ENCODE data around the gene LTBP1. TPM values are rescaled to one million over a fixed set of nuclear protein-coding genes. Genes with fewer than 3 reads are reported as not detected.

LTBP1 gene
- total and polyA plus RNA-seq, 2 experiments from 2014 or later = 35.6 to 68.9 TPM

DNA sequence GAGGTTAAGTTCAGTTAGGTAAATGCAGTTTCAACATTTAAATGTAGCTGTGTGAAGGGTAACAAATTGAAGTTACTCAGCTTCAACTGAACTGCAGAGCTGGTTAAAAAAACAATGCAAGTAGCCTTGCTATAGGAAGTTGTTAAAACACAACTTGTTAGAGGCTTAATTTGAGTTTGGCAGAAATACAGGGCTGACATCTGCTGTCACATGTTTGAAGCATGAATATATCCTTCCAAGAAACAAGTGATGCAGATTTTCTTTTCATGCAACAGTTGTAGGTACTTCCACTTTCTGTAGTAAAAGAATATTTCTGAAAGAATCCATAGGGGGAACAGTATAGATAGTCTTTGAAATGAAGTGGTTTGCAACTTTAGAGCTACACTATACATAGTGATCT lies 321.0 kb downstream of the LTBP1 start:
- no peaks in the 10 kb centered on the region for H3K9me3 ChIP-seq (ENCODE audit: low read depth)
- H4K20me1 ChIP-seq (ENCODE audit: insufficient read depth, poor library complexity, severe bottlenecking) = no peaks in the 10 kb centered on the region
- no peak overlapping the region for H3K4me3 ChIP-seq
- H3K36me3 ChIP-seq (replicated peaks; ENCODE audit: insufficient read depth, low read depth) = no peaks in the 10 kb centered on the region
- no peak overlapping the region for H2AFZ ChIP-seq
- TF ChIP-seq EZH2phosphoT487 (IDR thresholded peaks at IDR 0.05; ENCODE audit: low read depth, severe bottlenecking, unreplicated experiment) (no peak), EZH2 (IDR thresholded peaks at IDR 0.05; ENCODE audit: borderline replicate concordance) (no peak)
- TF ChIP-seq, protein P1, sequence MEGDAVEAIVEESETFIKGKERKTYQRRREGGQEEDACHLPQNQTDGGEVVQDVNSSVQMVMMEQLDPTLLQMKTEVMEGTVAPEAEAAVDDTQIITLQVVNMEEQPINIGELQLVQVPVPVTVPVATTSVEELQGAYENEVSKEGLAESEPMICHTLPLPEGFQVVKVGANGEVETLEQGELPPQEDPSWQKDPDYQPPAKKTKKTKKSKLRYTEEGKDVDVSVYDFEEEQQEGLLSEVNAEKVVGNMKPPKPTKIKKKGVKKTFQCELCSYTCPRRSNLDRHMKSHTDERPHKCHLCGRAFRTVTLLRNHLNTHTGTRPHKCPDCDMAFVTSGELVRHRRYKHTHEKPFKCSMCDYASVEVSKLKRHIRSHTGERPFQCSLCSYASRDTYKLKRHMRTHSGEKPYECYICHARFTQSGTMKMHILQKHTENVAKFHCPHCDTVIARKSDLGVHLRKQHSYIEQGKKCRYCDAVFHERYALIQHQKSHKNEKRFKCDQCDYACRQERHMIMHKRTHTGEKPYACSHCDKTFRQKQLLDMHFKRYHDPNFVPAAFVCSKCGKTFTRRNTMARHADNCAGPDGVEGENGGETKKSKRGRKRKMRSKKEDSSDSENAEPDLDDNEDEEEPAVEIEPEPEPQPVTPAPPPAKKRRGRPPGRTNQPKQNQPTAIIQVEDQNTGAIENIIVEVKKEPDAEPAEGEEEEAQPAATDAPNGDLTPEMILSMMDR (IDR thresholded peaks at IDR 0.05; ENCODE audit: poor library complexity) = peak; percentile 9
- no peak overlapping the region for H3K27ac ChIP-seq
- no peaks in the 10 kb centered on the region for H3K79me2 ChIP-seq
- H3K4me1 ChIP-seq (ENCODE audit: insufficient read depth) = no peaks in the 10 kb centered on the region
- no peak for DNase-seq (ENCODE audit: low spot score)
- H3K4me2 ChIP-seq = no peak overlapping the region
- no peaks in the 10 kb centered on the region for H3K9me2 ChIP-seq (replicated peaks; ENCODE audit: insufficient read depth)
- no peaks in the 10 kb centered on the region for H3K27me3 ChIP-seq

DNA sequence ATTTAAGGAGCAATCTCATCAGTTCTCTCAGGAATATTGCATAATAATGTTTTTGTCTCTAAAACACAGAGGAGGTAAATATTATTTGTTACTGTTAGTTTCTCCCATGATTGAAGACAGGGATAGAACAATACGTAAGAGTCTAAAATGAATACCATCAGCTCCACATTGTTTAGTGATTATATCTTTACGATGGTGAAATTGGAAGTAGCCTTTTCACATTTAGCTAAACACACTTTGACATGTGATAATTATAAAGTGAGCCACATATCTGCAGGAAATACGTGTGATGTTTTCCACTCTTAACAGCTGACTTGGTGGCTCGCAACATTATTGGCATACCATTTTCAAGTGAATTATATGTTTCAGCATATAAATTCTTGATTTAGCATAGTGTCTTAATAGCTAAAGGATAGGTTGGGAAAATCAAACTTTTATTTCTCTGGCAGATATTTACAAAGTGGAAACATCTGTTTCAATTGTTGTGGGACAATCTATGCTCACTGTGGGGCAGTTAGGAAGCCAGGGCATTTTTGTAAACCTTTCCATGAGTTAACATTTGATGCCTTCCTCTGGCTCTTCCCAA lies 321.6 kb downstream of the LTBP1 start:
- DNase-seq (ENCODE audit: low spot score) = no peak
- Histone ChIP-seq H3K4me3 (no peak overlapping the region), H4K20me1 (ENCODE audit: insufficient read depth, poor library complexity, severe bottlenecking) (no peaks in the 10 kb centered on the region), H3K4me2 (no peak overlapping the region), H3K27ac (no peak overlapping the region), H3K27me3 (no peaks in the 10 kb centered on the region), H3K9me2 (replicated peaks; ENCODE audit: insufficient read depth) (no peaks in the 10 kb centered on the region), H3K9me3 (ENCODE audit: low read depth) (no peaks in the 10 kb centered on the region), H3K4me1 (ENCODE audit: insufficient read depth) (no peaks in the 10 kb centered on the region), H2AFZ (no peak overlapping the region), H3K36me3 (replicated peaks; ENCODE audit: insufficient read depth, low read depth) (no peaks in the 10 kb centered on the region), H3K79me2 (no peaks in the 10 kb centered on the region)
- TF ChIP-seq, protein P1 (IDR thresholded peaks at IDR 0.05; ENCODE audit: poor library complexity) = no peak
- TF ChIP-seq EZH2 (IDR thresholded peaks at IDR 0.05; ENCODE audit: borderline replicate concordance) (no peak), EZH2phosphoT487 (IDR thresholded peaks at IDR 0.05; ENCODE audit: low read depth, severe bottlenecking, unreplicated experiment) (no peak)
- WGBS (ENCODE audit: low lambda C conversion rate, missing lambda C conversion rate) = 53% methylated on average over 4 of the region's 4 CpGs

DNA sequence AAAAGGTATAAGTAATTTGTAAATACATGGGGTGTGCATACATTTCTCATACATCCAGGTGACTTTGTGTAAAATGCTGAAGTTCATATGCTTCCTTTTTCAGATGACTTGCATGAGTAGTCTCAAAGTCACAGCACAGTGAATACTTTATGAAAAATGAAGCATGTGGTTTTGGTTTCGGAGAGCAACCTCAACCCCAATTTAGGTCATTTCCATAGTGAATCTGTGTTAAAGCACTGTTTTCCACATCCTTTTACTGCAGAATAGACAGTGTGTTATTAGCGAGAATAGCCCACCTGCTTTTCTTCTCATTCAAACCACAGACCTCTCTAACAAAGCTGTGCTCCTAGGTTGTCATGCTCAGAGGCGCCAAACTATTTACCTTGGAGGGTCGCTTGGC lies 325.2 kb downstream of the LTBP1 start:
- no peaks in the 10 kb centered on the region for H3K36me3 ChIP-seq (replicated peaks; ENCODE audit: insufficient read depth, low read depth)
- H3K27me3 ChIP-seq = no peaks in the 10 kb centered on the region
- H4K20me1 ChIP-seq (ENCODE audit: insufficient read depth, poor library complexity, severe bottlenecking) = no peaks in the 10 kb centered on the region
- H3K4me1 ChIP-seq (ENCODE audit: insufficient read depth) = no peaks in the 10 kb centered on the region
- WGBS (ENCODE audit: low lambda C conversion rate, missing lambda C conversion rate) = 96% methylated on average over 4 of the region's 4 CpGs
- H3K4me2 ChIP-seq = no peak overlapping the region
- no peak for DNase-seq (ENCODE audit: low spot score)
- H2AFZ ChIP-seq = no peak overlapping the region
- H3K4me3 ChIP-seq = no peak overlapping the region
- TF ChIP-seq EZH2 (IDR thresholded peaks at IDR 0.05; ENCODE audit: borderline replicate concordance) = no peak
- TF ChIP-seq, protein P1 (IDR thresholded peaks at IDR 0.05; ENCODE audit: poor library complexity) = no peak
- no peak for TF ChIP-seq EZH2phosphoT487 (IDR thresholded peaks at IDR 0.05; ENCODE audit: low read depth, severe bottlenecking, unreplicated experiment)
- no peak overlapping the region for H3K27ac ChIP-seq
- H3K9me2 ChIP-seq (replicated peaks; ENCODE audit: insufficient read depth) = no peaks in the 10 kb centered on the region
- no peaks in the 10 kb centered on the region for H3K9me3 ChIP-seq (ENCODE audit: low read depth)
- H3K79me2 ChIP-seq = no peaks in the 10 kb centered on the region

DNA sequence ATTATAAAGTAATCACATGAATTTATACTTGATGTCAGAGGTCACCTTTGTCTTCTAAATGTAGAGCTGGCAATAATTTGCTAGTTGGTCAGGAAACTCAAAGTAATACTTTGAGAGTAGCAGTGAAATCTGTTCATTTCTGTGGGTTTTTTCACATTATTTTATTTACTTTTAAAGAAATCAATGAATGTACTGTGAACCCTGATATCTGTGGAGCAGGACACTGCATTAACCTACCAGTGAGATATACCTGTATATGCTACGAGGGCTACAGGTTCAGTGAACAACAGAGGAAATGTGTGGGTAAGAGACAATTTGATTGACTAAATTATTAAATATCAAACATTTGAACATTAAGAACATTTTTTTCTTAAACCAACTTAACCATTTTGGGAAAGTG lies 326.7 kb downstream of the LTBP1 start:
- no peak for TF ChIP-seq EZH2phosphoT487 (IDR thresholded peaks at IDR 0.05; ENCODE audit: low read depth, severe bottlenecking, unreplicated experiment)
- TF ChIP-seq, protein P1 (IDR thresholded peaks at IDR 0.05; ENCODE audit: poor library complexity) = no peak
- TF ChIP-seq EZH2 (IDR thresholded peaks at IDR 0.05; ENCODE audit: borderline replicate concordance) = no peak
- no peak overlapping the region for H3K4me3 ChIP-seq
- no peaks in the 10 kb centered on the region for H3K36me3 ChIP-seq (replicated peaks; ENCODE audit: insufficient read depth, low read depth)
- DNase-seq (ENCODE audit: low spot score) = no peak
- no peaks in the 10 kb centered on the region for H3K27me3 ChIP-seq
- no peak overlapping the region for H2AFZ ChIP-seq
- H3K9me3 ChIP-seq (ENCODE audit: low read depth) = no peaks in the 10 kb centered on the region
- H3K27ac ChIP-seq = no peak overlapping the region
- 100% methylated on average over 1 of the region's 1 CpG for WGBS (ENCODE audit: low lambda C conversion rate, missing lambda C conversion rate)
- no peak overlapping the region for H3K4me2 ChIP-seq
- H3K4me1 ChIP-seq (ENCODE audit: insufficient read depth) = no peaks in the 10 kb centered on the region
- no peaks in the 10 kb centered on the region for H3K9me2 ChIP-seq (replicated peaks; ENCODE audit: insufficient read depth)
- no peaks in the 10 kb centered on the region for H3K79me2 ChIP-seq
- no peaks in the 10 kb centered on the region for H4K20me1 ChIP-seq (ENCODE audit: insufficient read depth, poor library complexity, severe bottlenecking)

Measured in hepatocyte (in vitro differentiated cells).